Cardiac septum (tissue), 1 donor: ENCODE results near the gene CDC42EP5. TPM values are rescaled to one million over a fixed set of nuclear protein-coding genes. Genes with fewer than 3 reads are reported as not detected.
A peak's percentile ranks its signal among the peaks of the same experiment; 100 is the strongest.

ENCODE experiments used
- DNase-seq: peaks from one replicate; pipeline ENCODE4 v3.0.0-alpha.2; 2020; ENCODE audit warnings: low spot score
- intact Hi-C: fragments of 100-400 bp; cut with DNase I; formaldehyde crosslinking; loops from one replicate; pipeline ENCODE4 v1.14.0; 2022
- total RNA-seq: library from RNA; stranded (reverse); fragmentation: NEBNext Ultra II Directional; extraction: Animal tissue kit (Norgen Biotek cat#: 25700); gene quantifications from one replicate; pipeline ENCODE4 v1.2.1, GENCODE V29; 2021
- donor health status: DM: no; HTN: no; CAD: no.

Gene CDC42EP5
- total RNA-seq, 1 donor from 2014 or later: 14.2 TPM

GRCh38 chr19:54464044-54464629 lies 9.0 kb downstream of the CDC42EP5 start:
- peak; percentile 92 for DNase-seq
- intact Hi-C loops: no loop called here

GRCh38 chr19:54463531-54464043 lies 9.5 kb downstream of the CDC42EP5 start, which contains the start of gene LENG9:
Gene LENG9, minus strand, starts transcription at chr19:54463778. Its CDS starts 252 bp downstream, at chr19:54463526.
- intact Hi-C loops: loop anchor here (1.0 kb wide), 1 partner anchor 15 kb away; no protein-coding TSS in a partner anchor
- DNase-seq: peak; percentile 98

GRCh38 chr19:54462655-54463530 lies 10.2 kb downstream of the CDC42EP5 start:
- peak; percentile 89 for DNase-seq
- intact Hi-C loops: loop anchor here (1.0 kb wide), 1 partner anchor 15 kb away; no protein-coding TSS in a partner anchor

- DNase-seq: no peak
- intact Hi-C loops: no loop called here
Measured at GRCh38 chr19:54462047-54462654, 10.9 kb downstream of the CDC42EP5 start.

- DNase-seq: no peak
- intact Hi-C loops: no loop called here
Measured at GRCh38 chr19:54461613-54462012, 11.5 kb downstream of the CDC42EP5 start.

- no peak for DNase-seq
- intact Hi-C loops: no loop called here
Measured at GRCh38 chr19:54461210-54461609, 11.9 kb downstream of the CDC42EP5 start.

GRCh38 chr19:54460230-54461005 lies 12.7 kb downstream of the CDC42EP5 start:
- DNase-seq: no peak

GRCh38 chr19:54459282-54460229 lies 13.5 kb downstream of the CDC42EP5 start:
- no peak for DNase-seq
- intact Hi-C loops: no loop called here

More at GRCh38 chr19:54460230-54461005, 12.7 kb downstream of the CDC42EP5 start:
- intact Hi-C loops: no loop called here

GRCh38 chr19:54458648-54459281 lies 14.3 kb downstream of the CDC42EP5 start:
- no peak for DNase-seq
- intact Hi-C loops: no loop called here

- intact Hi-C loops: no loop called here
- DNase-seq: no peak
Measured at GRCh38 chr19:54457773-54458647, 15.1 kb downstream of the CDC42EP5 start.

GRCh38 chr19:54456423-54457373 lies 16.4 kb downstream of the CDC42EP5 start:
- DNase-seq: no peak
- intact Hi-C loops: no loop called here

GRCh38 chr19:54455786-54456422 lies 17.2 kb downstream of the CDC42EP5 start:
- intact Hi-C loops: no loop called here
- no peak for DNase-seq

- DNase-seq: no peak
- intact Hi-C loops: no loop called here
Measured at GRCh38 chr19:54454781-54455675, 18.1 kb downstream of the CDC42EP5 start.
